HFFc6 (cell line): Measurements from ENCODE around the gene DPY19L1. TPM values are rescaled to one million over a fixed set of nuclear protein-coding genes. Genes with fewer than 3 reads are reported as not detected.
"Not testable (repeated sequence)": the region's sequence is repeated elsewhere in the genome, so short reads cannot be mapped to it uniquely, and the experiment has no call there.

Source experiments
- DNase-seq: peaks from one replicate; pipeline ENCODE4 v3.0.0-alpha.2; 2018
- H3K27ac Mint-ChIP-seq: 2 replicates; pipeline ENCODE4 v1.8.0; 2020; ENCODE audit warnings: mild to moderate bottlenecking, mixed read lengths
- H3K27me3 Mint-ChIP-seq: 2 replicates; pipeline ENCODE4 v1.8.0; 2021; ENCODE audit warnings: mild to moderate bottlenecking, moderate library complexity, mixed read lengths; ENCODE audit not compliant: insufficient read depth
- H3K36me3 Mint-ChIP-seq: 2 replicates; pipeline ENCODE4 v1.8.0; 2021; ENCODE audit warnings: low read depth, mixed read lengths
- H3K4me1 Mint-ChIP-seq: 2 replicates; pipeline ENCODE4 v1.8.0; 2020; ENCODE audit warnings: low read depth, mixed read lengths
- H3K4me3 Mint-ChIP-seq: 2 replicates; pipeline ENCODE4 v1.8.0; 2020; ENCODE audit warnings: mild to moderate bottlenecking, moderate library complexity, mixed read lengths
- H3K9me3 Mint-ChIP-seq: 2 replicates; pipeline ENCODE4 v1.8.0; 2020; ENCODE audit warnings: mild to moderate bottlenecking, mixed read lengths
- CTCF ChIP-seq: fragments of 200-600 bp; sonication (generic); IDR thresholded peaks from 2 replicates; pipeline ENCODE4 v1.5.0; 2021; ENCODE audit warnings: antibody characterized with exemption, mild to moderate bottlenecking
- total RNA-seq, 6 experiments: library from RNA; stranded (reverse); fragmentation: NEBNext Ultra II Directional; extraction: Animal tissue kit (Norgen Biotek cat#: 25700); gene quantifications; 2 replicates in 1 of 6; 3 replicates in 5 of 6; pipeline ENCODE4 v1.2.3, GENCODE V29; 2021

The DPY19L1 gene
- total RNA-seq, 6 experiments from 2014 or later, result 23.7 to 33.4 (median 30.2) TPM

- H3K27ac Mint-ChIP-seq, H3K27me3 Mint-ChIP-seq, H3K36me3 Mint-ChIP-seq, H3K9me3 Mint-ChIP-seq, DNase-seq, H3K4me3 Mint-ChIP-seq: not testable (repeated sequence)
- peaks cover 19% of the 10 kb centered on the region for H3K4me1 Mint-ChIP-seq
- TF ChIP-seq CTCF, result peak; percentile 66
Measured at GRCh38 chr7:35055733-35056132, 18.4 kb upstream of the DPY19L1 start.

- not testable (repeated sequence) for H3K9me3 Mint-ChIP-seq, H3K36me3 Mint-ChIP-seq, H3K27ac Mint-ChIP-seq, H3K27me3 Mint-ChIP-seq, H3K4me3 Mint-ChIP-seq, DNase-seq
- H3K4me1 Mint-ChIP-seq, result peaks cover 19% of the 10 kb centered on the region
Measured at GRCh38 chr7:35053488-35054175, 16.3 kb upstream of the DPY19L1 start.

DNA sequence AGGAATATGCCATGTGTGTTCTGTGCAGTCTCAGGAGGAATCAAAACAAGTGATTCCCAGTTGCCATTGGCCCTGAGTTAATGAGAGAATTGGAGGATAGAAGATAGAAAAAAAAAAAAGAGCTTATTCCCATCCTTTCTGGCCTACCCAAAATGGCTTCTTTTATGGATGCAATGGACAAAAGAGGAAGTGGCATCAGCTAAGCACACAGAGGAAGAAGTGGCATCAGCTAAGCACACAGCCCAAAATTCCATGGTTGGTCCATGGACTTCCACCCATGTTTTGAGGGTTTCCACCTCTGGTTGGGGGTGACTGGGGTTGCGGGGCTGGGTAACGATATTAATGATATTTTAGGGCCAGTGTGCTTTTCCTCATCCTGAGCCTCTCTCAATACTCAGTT, 11.1 kb upstream of the DPY19L1 start:
- not testable (repeated sequence) for H3K36me3 Mint-ChIP-seq, H3K9me3 Mint-ChIP-seq, H3K4me1 Mint-ChIP-seq, DNase-seq, H3K27ac Mint-ChIP-seq, H3K4me3 Mint-ChIP-seq, H3K27me3 Mint-ChIP-seq

GRCh38 chr7:35047912-35048305, 10.6 kb upstream of the DPY19L1 start:
- not testable (repeated sequence) for H3K9me3 Mint-ChIP-seq, H3K4me3 Mint-ChIP-seq, H3K27ac Mint-ChIP-seq, H3K4me1 Mint-ChIP-seq, DNase-seq, H3K36me3 Mint-ChIP-seq
- peaks cover 13% of the 10 kb centered on the region for H3K27me3 Mint-ChIP-seq

- H3K9me3 Mint-ChIP-seq, H3K36me3 Mint-ChIP-seq, H3K4me1 Mint-ChIP-seq, H3K4me3 Mint-ChIP-seq, H3K27ac Mint-ChIP-seq, DNase-seq: not testable (repeated sequence)
- peaks cover 14% of the 10 kb centered on the region for H3K27me3 Mint-ChIP-seq
Measured at GRCh38 chr7:35047263-35047911, 10.1 kb upstream of the DPY19L1 start.

DNA sequence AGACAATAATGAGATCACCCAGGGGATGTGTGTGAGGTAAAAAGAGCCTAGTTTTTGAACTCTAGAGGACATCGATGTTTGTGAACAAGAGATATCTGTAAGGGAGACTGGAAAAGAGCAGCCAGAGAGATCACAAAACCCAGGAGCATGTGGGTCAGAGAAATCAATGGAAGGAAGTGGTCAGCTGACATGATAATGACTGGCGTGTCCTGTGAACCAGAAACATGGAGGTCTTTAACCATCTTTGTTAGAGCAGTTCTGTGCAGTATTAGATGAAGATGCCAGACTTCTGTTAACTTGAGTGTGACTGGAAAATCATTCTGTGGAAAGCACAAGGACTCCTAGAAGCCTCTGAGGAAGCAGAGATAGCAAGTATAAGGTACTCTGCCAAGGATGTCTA, 6.0 kb upstream of the DPY19L1 start:
- H3K9me3 Mint-ChIP-seq, H3K4me1 Mint-ChIP-seq, H3K4me3 Mint-ChIP-seq, H3K27ac Mint-ChIP-seq, DNase-seq, H3K36me3 Mint-ChIP-seq: not testable (repeated sequence)
- peaks cover 12% of the 10 kb centered on the region for H3K27me3 Mint-ChIP-seq

DNA sequence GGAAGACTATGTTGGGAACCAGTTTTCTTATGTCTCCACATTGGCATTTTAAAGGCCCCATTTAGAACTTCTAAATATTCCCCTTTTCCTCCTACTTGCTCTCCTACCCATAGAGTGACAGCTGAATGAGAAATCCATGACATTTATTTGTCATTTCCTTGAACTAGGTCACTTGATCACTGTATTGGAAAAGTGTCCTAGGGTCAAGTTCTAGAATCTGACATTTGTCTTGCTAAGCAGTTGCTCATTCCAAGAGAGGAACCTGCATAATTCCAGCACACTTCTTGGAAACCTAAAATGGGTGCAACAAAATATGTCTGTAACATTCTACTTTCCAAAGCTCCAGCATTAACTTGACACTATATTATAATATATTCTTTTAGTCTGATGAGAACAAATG, 3.6 kb upstream of the DPY19L1 start:
- peaks cover 13% of the 10 kb centered on the region for H3K27me3 Mint-ChIP-seq
- no peak for DNase-seq
- TF ChIP-seq CTCF, result no peak
- no peaks in the 10 kb centered on the region for H3K36me3 Mint-ChIP-seq
- no peaks in the 10 kb centered on the region for H3K9me3 Mint-ChIP-seq
- H3K4me3 Mint-ChIP-seq, result no peak overlapping the region
- H3K4me1 Mint-ChIP-seq, result peaks cover 15% of the 10 kb centered on the region
- no peak overlapping the region for H3K27ac Mint-ChIP-seq

DNA sequence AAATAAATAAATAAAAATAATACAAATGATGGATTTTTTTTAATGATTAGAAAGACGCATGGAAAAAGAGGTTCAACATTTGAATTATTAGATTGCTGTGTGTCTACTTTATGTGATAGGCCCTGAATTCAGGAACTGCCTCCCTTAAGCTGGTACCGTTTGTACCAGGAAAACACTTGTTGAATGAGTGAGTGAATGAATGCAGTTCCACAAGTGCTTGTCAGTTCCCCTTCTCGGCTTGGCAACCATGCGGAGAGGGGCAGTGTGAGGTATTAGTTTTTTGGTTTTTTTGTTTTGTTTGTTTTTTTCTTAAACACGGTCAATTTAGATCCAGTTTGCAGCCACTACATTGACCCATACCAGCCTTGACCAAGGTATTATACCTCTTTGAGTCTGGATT, 2.1 kb upstream of the DPY19L1 start:
- DNase-seq, result no peak
- H3K27ac Mint-ChIP-seq, result no peak overlapping the region
- TF ChIP-seq CTCF, result no peak
- no peaks in the 10 kb centered on the region for H3K36me3 Mint-ChIP-seq
- H3K4me3 Mint-ChIP-seq, result no peak overlapping the region
- peaks cover 29% of the 10 kb centered on the region for H3K4me1 Mint-ChIP-seq
- peaks cover 13% of the 10 kb centered on the region for H3K27me3 Mint-ChIP-seq
- H3K9me3 Mint-ChIP-seq, result no peaks in the 10 kb centered on the region
